ENCODE measurements around the gene TCF7. TPM values are rescaled to one million over a fixed set of nuclear protein-coding genes. Genes with fewer than 3 reads are reported as not detected.

TCF7 gene
- total and polyA plus RNA-seq, 2 of the 13 experiments (the other 11 are each of a cell fraction or from before 2014, with no cell fraction given), result 6.3 to 6.8 TPM

DNA sequence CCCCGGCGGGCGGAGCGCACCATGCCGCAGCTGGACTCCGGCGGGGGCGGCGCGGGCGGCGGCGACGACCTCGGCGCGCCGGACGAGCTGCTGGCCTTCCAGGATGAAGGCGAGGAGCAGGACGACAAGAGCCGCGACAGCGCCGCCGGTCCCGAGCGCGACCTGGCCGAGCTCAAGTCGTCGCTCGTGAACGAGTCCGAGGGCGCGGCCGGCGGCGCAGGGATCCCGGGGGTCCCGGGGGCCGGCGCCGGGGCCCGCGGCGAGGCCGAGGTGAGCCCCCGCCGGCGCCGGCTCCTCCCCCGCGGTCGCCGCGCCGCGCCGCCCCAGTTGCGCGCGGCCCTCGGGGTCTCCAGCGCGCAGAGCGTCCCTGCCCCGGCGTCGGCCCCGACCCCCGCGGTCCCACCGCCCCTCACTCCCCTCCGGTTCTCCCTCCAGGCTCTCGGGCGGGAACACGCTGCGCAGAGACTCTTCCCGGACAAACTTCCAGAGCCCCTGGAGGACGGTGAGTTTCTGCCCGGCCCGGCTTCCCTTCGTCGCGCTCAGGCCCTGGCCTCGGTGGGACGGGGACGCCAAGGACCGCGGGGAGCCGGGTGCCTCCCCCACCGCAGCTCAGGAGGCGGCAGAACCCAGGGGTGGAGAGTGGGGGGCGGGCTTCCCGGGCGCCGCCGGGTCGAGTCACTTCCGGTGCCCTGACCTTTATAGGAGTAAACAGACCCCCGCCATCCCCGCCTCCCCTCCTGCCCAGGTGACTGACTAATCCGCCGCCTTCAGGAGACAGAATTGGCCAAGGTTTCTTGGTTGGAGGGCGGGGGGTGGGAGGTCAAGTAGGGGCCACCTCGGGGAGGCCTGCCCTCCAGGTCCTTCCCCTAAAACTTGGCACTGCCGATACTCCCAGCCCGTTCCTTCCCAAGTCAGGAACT is 665 bp downstream of the TCF7 start (continued):
- TF ChIP-seq ZBTB40 (IDR thresholded peaks at IDR 0.05) (no peak), ZBTB40 (CRISPR knock-in tag; IDR thresholded peaks at IDR 0.05) (no peak), ZFP36L1 (CRISPR knock-in tag; IDR thresholded peaks at IDR 0.05) (no peak), DNMT1 (CRISPR knock-in tag; IDR thresholded peaks at IDR 0.05) (no peak), ZNF530 (CRISPR knock-in tag; IDR thresholded peaks at IDR 0.05; ENCODE audit: low read depth) (no peak), ZNF251 (CRISPR knock-in tag; IDR thresholded peaks at IDR 0.05) (no peak), XBP1 (CRISPR knock-in tag; IDR thresholded peaks at IDR 0.05) (no peak), BCL6 (CRISPR knock-in tag; IDR thresholded peaks at IDR 0.05) (no peak; the same call in 1 of the 2 replicates), ZNF121 (CRISPR knock-in tag; IDR thresholded peaks at IDR 0.05) (no peak), FLYWCH1 (CRISPR knock-in tag; IDR thresholded peaks at IDR 0.05) (no peak), TAF15 (IDR thresholded peaks at IDR 0.05; ENCODE audit: low read depth, low read length, poor library complexity, severe bottlenecking) (no peak), TCF12 (IDR thresholded peaks at IDR 0.05) (no peak), TCF12 (CRISPR knock-in tag; IDR thresholded peaks at IDR 0.05) (no peak), ZBTB3 (CRISPR knock-in tag; IDR thresholded peaks at IDR 0.05; ENCODE audit: borderline replicate concordance, low read depth) (no peak), KMT2A (CRISPR knock-in tag; IDR thresholded peaks at IDR 0.05) (no peak)
- TF ChIP-seq, protein P1, sequence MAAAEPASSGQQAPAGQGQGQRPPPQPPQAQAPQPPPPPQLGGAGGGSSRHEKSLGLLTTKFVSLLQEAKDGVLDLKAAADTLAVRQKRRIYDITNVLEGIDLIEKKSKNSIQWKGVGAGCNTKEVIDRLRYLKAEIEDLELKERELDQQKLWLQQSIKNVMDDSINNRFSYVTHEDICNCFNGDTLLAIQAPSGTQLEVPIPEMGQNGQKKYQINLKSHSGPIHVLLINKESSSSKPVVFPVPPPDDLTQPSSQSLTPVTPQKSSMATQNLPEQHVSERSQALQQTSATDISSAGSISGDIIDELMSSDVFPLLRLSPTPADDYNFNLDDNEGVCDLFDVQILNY (CRISPR knock-in tag; conservative IDR thresholded peaks at IDR 0.05), result no peak

Measured in HepG2 (cell line).